ENCODE measurements around the gene ARHGDIG. TPM values are rescaled to one million over a fixed set of nuclear protein-coding genes. Genes with fewer than 3 reads are reported as not detected.

Gene ARHGDIG
- total and polyA plus RNA-seq, 2 donors (not counting 3 experiments of a cell fraction or from before 2014, with no cell fraction given), result 0.93 to 2.2 TPM

- dilution Hi-C loops (cut with MboI; ENCODE audit: extremely low pct_ligation_motif_present, low sequenced_read_pairs), result no loop called here
- no peaks in the 10 kb centered on the region for H4K20me1 ChIP-seq (replicated peaks; ENCODE audit: control insufficient read depth, extremely low read depth, insufficient read depth, low read length)
- no TSS peak for BruUV-seq (replicated peaks)
- no peak overlapping the region for H3K27ac ChIP-seq (ENCODE audit: insufficient read depth, low read depth, low read length)
- TF ChIP-seq EZH2 (IDR thresholded peaks at IDR 0.05; ENCODE audit: borderline replicate concordance, low read depth, low read length, severe bottlenecking), result no peak
- no peak for TF ChIP-seq GATA2 (IDR thresholded peaks at IDR 0.05; ENCODE audit: insufficient read depth, insufficient read length, low read depth, low read length)
- TF ChIP-seq MAX (IDR thresholded peaks at IDR 0.05; ENCODE audit: insufficient read depth, insufficient read length), result no peak
- no peak for TF ChIP-seq CTCF (IDR thresholded peaks at IDR 0.05; ENCODE audit: extremely low read depth in 1 of 2, insufficient read depth in 1 of 2, low read depth in 1 of 2, low read length in 2 of 2)
- no peak for TF ChIP-seq POLR2A (IDR thresholded peaks at IDR 0.05; ENCODE audit: low read depth, low read length)
- TF ChIP-seq JUN (IDR thresholded peaks at IDR 0.05; ENCODE audit: borderline replicate concordance, insufficient read depth, insufficient read length, low read depth), result no peak
- no peak for TF ChIP-seq POLR2AphosphoS5 (IDR thresholded peaks at IDR 0.05; ENCODE audit: insufficient read depth, low read depth, low read length)
- TF ChIP-seq FOS (IDR thresholded peaks at IDR 0.05; ENCODE audit: borderline replicate concordance, insufficient read depth, low read length), result no peak
- H3K4me2 ChIP-seq (ENCODE audit: insufficient read depth, low read length), result no peak overlapping the region
- no peak overlapping the region for H3K9ac ChIP-seq (replicated peaks; ENCODE audit: extremely low read depth, insufficient read depth, low read length)
- no peak for FAIRE-seq
- H3K79me2 ChIP-seq (ENCODE audit: control insufficient read depth, insufficient read depth, low read length), result no peaks in the 10 kb centered on the region
- H3K9me3 ChIP-seq (replicated peaks; ENCODE audit: control insufficient read depth, insufficient read depth, low read length), result no peaks in the 10 kb centered on the region
- H3K4me3 ChIP-seq (replicated peaks in 1 of 3; ENCODE audit: insufficient read depth in 1 of 3, low read depth in 1 of 3, low read length in 3 of 3), result no peak overlapping the region
- intact Hi-C loops (cut with micrococcal nuclease), result no loop called here
- peaks cover 3 to 34% of the 10 kb centered on the region in 2 experiments for H3K36me3 ChIP-seq (ENCODE audit: control insufficient read depth in 2 of 2, extremely low read depth in 1 of 2, insufficient read depth in 2 of 2, low read length in 2 of 2)
- DNase-seq (ENCODE audit: low read depth, low spot score), result no peak
- POLR2A ChIA-PET, result no interaction called here
- CTCF ChIA-PET, result interaction anchor here (1.6 kb wide), 1 partner anchor 14 kb away, joined by 3 read pairs; no protein-coding TSS in a partner anchor
- H3K27me3 ChIP-seq (ENCODE audit: control insufficient read depth in 2 of 2, insufficient read depth in 2 of 2, low read length in 2 of 2), result no peaks in the 10 kb centered on the region
- H2AFZ ChIP-seq (ENCODE audit: low read depth, low read length), result no peak overlapping the region
- no peaks in the 10 kb centered on the region for H3K4me1 ChIP-seq (ENCODE audit: control insufficient read depth, extremely low read depth, insufficient read depth, low read length)
- no peaks in the 10 kb centered on the region for H3K9me1 ChIP-seq (replicated peaks; ENCODE audit: control insufficient read depth, extremely low read depth, insufficient read depth, low read length)
Measured at GRCh38 chr16:307691-308312, 27.4 kb downstream of the ARHGDIG start.

Measured in endothelial cell of umbilical vein (primary cell).